Neural cell (in vitro differentiated cells): ENCODE results near the gene GSDME. TPM values are rescaled to one million over a fixed set of nuclear protein-coding genes. Genes with fewer than 3 reads are reported as not detected.

Source experiments
- H2AFZ ChIP-seq: fragments of 200-600, 300-800 bp; sonication (generic), shearing (Covaris generic); 2 replicates; pipeline ENCODE4 v1.6.0; 2014; ENCODE audit warnings: low read depth, mild to moderate bottlenecking, antibody characterized with exemption, low read length, moderate library complexity
- H3F3A ChIP-seq: fragments of 200-600 bp; shearing (Covaris generic); 2 replicates; pipeline ENCODE4 v1.6.1; 2016; ENCODE audit warnings: mild to moderate bottlenecking, moderate library complexity, mixed read lengths, antibody characterized with exemption, low read length; ENCODE audit not compliant: insufficient read depth, poor library complexity, severe bottlenecking
- H3K27ac ChIP-seq: fragments of 200-600, 300-800 bp; sonication (generic), shearing (Covaris generic); 2 replicates; pipeline ENCODE4 v1.5.1; 2014; ENCODE audit warnings: mild to moderate bottlenecking, low read length, moderate library complexity
- H3K27me3 ChIP-seq: fragments of 300-800, 200-600 bp; sonication (generic), shearing (Covaris generic); 2 replicates; pipeline ENCODE4 v1.6.0; 2014; ENCODE audit warnings: mild to moderate bottlenecking, low read depth, low read length, moderate library complexity; ENCODE audit not compliant: insufficient read depth
- H3K36me3 ChIP-seq: fragments of 300-800, 200-600 bp; sonication (generic), shearing (Covaris generic); 2 replicates; pipeline ENCODE4 v1.5.1; 2014; ENCODE audit warnings: mild to moderate bottlenecking, antibody characterized with exemption, low read length, moderate library complexity; ENCODE audit not compliant: insufficient read depth
- H3K4me2 ChIP-seq: fragments of 300-800, 200-600 bp; sonication (generic), shearing (Covaris generic); 2 replicates; pipeline ENCODE4 v1.6.0; 2014; ENCODE audit warnings: mild to moderate bottlenecking, low read length
- H3K4me3 ChIP-seq: fragments of 300-800, 200-600 bp; sonication (generic), shearing (Covaris generic); 2 replicates; pipeline ENCODE4 v1.5.1; 2014; ENCODE audit warnings: mild to moderate bottlenecking, low read length, moderate library complexity
- H3K79me2 ChIP-seq: fragments of 200-600 bp; shearing (Covaris generic); replicated peaks from 2 replicates; pipeline ENCODE4 v1.6.0; 2014; ENCODE audit warnings: mild to moderate bottlenecking, low read length, moderate library complexity; ENCODE audit not compliant: insufficient read depth
- H3K9ac ChIP-seq: fragments of 300-800, 200-600 bp; sonication (generic), shearing (Covaris generic); 2 replicates; pipeline ENCODE4 v1.6.1; 2016; ENCODE audit warnings: mild to moderate bottlenecking, low read length, mixed read lengths
- H3K9me2 ChIP-seq: fragments of 200-600 bp; shearing (Covaris generic); 2 replicates; pipeline ENCODE4 v1.6.1; 2016; ENCODE audit warnings: mild to moderate bottlenecking, low read length, mixed read lengths; ENCODE audit not compliant: insufficient read depth
- H3K9me3 ChIP-seq: fragments of 200-600, 300-800 bp; sonication (generic), shearing (Covaris generic); 2 replicates; pipeline ENCODE4 v1.6.1; 2016; ENCODE audit warnings: mild to moderate bottlenecking, mixed run types, low read length, moderate library complexity, mixed read lengths
- H4K20me1 ChIP-seq: fragments of 200-600 bp; shearing (Covaris generic); 2 replicates; pipeline ENCODE4 v1.6.1; 2016; ENCODE audit warnings: mild to moderate bottlenecking, mixed run types; ENCODE audit not compliant: insufficient read depth
- EP300 ChIP-seq: fragments of 450-650 bp; conservative IDR thresholded peaks from 2 replicates; pipeline ENCODE4 v1.6.1; 2014; ENCODE audit warnings: antibody characterized with exemption, mild to moderate bottlenecking, moderate library complexity; ENCODE audit not compliant: poor library complexity, severe bottlenecking
- EZH2 ChIP-seq: fragments of 200-600, 300-800 bp; shearing (Covaris generic), sonication (generic); IDR thresholded peaks from 2 replicates; pipeline ENCODE4 v1.6.1; 2014; ENCODE audit warnings: antibody characterized with exemption, low read length, borderline replicate concordance, mild to moderate bottlenecking; ENCODE audit not compliant: insufficient read depth, poor library complexity, severe bottlenecking
- MXI1 ChIP-seq: fragments of 450-650 bp; conservative IDR thresholded peaks from 2 replicates; pipeline ENCODE4 v1.6.1; 2014; ENCODE audit warnings: antibody characterized with exemption, mild to moderate bottlenecking; ENCODE audit not compliant: poor library complexity, severe bottlenecking
- POLR2AphosphoS5 ChIP-seq: IDR thresholded peaks from 2 replicates; pipeline ENCODE4 v1.6.1; 2012
- RAD21 ChIP-seq: fragments of 450-650 bp; conservative IDR thresholded peaks from 2 replicates; pipeline ENCODE4 v1.6.1; 2014; ENCODE audit warnings: antibody characterized with exemption, mild to moderate bottlenecking, moderate library complexity
- REST ChIP-seq: IDR thresholded peaks from 2 replicates; pipeline ENCODE4 v1.6.1; 2012; ENCODE audit warnings: borderline replicate concordance
- SMC3 ChIP-seq: fragments of 450-650 bp; conservative IDR thresholded peaks from 2 replicates; pipeline ENCODE4 v1.6.1; 2014; ENCODE audit warnings: antibody characterized with exemption, mild to moderate bottlenecking, moderate library complexity; ENCODE audit not compliant: poor library complexity
- TAF1 ChIP-seq: IDR thresholded peaks from 2 replicates; pipeline ENCODE4 v1.6.1; 2012; ENCODE audit warnings: low read depth
- polyA plus RNA-seq: library from polyadenylated mRNA; depleted of rRNA; stranded (reverse); fragments of >200 nt; gene quantifications from 2 replicates; pipeline ENCODE4 v1.2.3, GENCODE V29; 2014
- TF ChIP-seq, protein P1 (sequence below): fragments of 450-650 bp; IDR thresholded peaks from 2 replicates; pipeline ENCODE4 v1.5.1; 2014; ENCODE audit warnings: antibody characterized with exemption, mild to moderate bottlenecking, moderate library complexity; ENCODE audit not compliant: poor library complexity, severe bottlenecking

The GSDME gene
- polyA plus RNA-seq, 1 donor from 2014 or later, result 42.9 TPM

- no peaks in the 10 kb centered on the region for H3K79me2 ChIP-seq
- no peak overlapping the region for H3K4me2 ChIP-seq
- no peaks in the 10 kb centered on the region for H3K27me3 ChIP-seq
- TF ChIP-seq POLR2AphosphoS5 (no peak), REST (no peak), EP300 (no peak), TAF1 (no peak), RAD21 (no peak), EZH2 (no peak), MXI1 (no peak), SMC3 (no peak)
- TF ChIP-seq, protein P1, sequence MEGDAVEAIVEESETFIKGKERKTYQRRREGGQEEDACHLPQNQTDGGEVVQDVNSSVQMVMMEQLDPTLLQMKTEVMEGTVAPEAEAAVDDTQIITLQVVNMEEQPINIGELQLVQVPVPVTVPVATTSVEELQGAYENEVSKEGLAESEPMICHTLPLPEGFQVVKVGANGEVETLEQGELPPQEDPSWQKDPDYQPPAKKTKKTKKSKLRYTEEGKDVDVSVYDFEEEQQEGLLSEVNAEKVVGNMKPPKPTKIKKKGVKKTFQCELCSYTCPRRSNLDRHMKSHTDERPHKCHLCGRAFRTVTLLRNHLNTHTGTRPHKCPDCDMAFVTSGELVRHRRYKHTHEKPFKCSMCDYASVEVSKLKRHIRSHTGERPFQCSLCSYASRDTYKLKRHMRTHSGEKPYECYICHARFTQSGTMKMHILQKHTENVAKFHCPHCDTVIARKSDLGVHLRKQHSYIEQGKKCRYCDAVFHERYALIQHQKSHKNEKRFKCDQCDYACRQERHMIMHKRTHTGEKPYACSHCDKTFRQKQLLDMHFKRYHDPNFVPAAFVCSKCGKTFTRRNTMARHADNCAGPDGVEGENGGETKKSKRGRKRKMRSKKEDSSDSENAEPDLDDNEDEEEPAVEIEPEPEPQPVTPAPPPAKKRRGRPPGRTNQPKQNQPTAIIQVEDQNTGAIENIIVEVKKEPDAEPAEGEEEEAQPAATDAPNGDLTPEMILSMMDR, result no peak
- H3F3A ChIP-seq, result no peaks in the 10 kb centered on the region
- no peak overlapping the region for H2AFZ ChIP-seq
- no peaks in the 10 kb centered on the region for H3K9me2 ChIP-seq
- no peak overlapping the region for H3K9ac ChIP-seq
- H3K27ac ChIP-seq, result no peak overlapping the region
- H3K4me3 ChIP-seq, result no peak overlapping the region
- no peaks in the 10 kb centered on the region for H3K36me3 ChIP-seq
- H4K20me1 ChIP-seq, result no peaks in the 10 kb centered on the region
- peaks cover 3% of the 10 kb centered on the region for H3K9me3 ChIP-seq
These were observed 13.8 kb downstream of the GSDME start for GRCh38 chr7:24743471-24743870.

GRCh38 chr7:24742506-24743162 lies 14.6 kb downstream of the GSDME start:
- no peaks in the 10 kb centered on the region for H3K27me3 ChIP-seq
- H3F3A ChIP-seq, result no peaks in the 10 kb centered on the region
- H3K9me3 ChIP-seq, result peaks cover 5% of the 10 kb centered on the region
- H3K36me3 ChIP-seq, result no peaks in the 10 kb centered on the region
- no peaks in the 10 kb centered on the region for H3K79me2 ChIP-seq
- H3K4me3 ChIP-seq, result no peak overlapping the region
- H4K20me1 ChIP-seq, result no peaks in the 10 kb centered on the region
- no peak overlapping the region for H2AFZ ChIP-seq
- no peaks in the 10 kb centered on the region for H3K9me2 ChIP-seq
- TF ChIP-seq POLR2AphosphoS5, result no peak
- no peak for TF ChIP-seq SMC3
- no peak for TF ChIP-seq EP300
- no peak for TF ChIP-seq MXI1
- no peak for TF ChIP-seq EZH2
- no peak for TF ChIP-seq REST
- no peak overlapping the region for H3K27ac ChIP-seq
- no peak overlapping the region for H3K9ac ChIP-seq
- no peak overlapping the region for H3K4me2 ChIP-seq
